ENCODE data around the gene CDH4.

CDH4 gene

DNA sequence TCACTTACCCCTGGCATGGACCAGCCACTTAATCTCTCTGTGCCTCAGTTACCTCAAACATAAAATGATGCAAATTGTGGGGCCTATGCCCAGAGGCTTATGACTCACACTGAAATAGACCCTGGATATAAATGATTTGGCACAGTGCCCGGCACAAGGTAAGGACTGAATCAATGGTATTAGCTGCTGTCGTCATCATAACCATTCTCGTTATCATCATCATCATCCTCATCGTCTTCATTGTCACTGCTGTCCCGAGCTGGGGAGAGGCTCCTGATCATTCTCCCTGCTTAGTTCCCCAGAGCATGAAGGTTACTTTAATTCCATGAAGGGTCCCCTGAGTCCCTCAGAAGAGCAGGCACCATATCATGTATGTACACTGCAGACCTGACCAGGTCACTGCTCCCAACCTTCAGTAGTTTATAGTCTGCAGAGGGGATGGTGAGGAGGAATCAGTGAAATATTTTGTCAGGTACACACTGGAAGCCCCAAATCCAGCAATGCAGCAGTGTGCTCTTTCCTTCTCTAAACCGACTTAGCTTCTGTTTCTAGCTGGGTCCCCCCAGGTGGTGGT lies 664.3 kb downstream of the CDH4 start:
- DNase-seq: no peak

GRCh38 chr20:61917474-61918145 lies 665.5 kb downstream of the CDH4 start:
- no peak for DNase-seq

GRCh38 chr20:61918548-61918947 lies 666.5 kb downstream of the CDH4 start:
- DNase-seq: no peak

- DNase-seq: no peak
Measured at GRCh38 chr20:61919239-61919638, 667.2 kb downstream of the CDH4 start.

GRCh38 chr20:61919675-61920365 lies 667.8 kb downstream of the CDH4 start:
- DNase-seq: no peak

GRCh38 chr20:61922411-61922810 lies 670.4 kb downstream of the CDH4 start:
- no peak for DNase-seq

- no peak for DNase-seq
Measured at GRCh38 chr20:61922936-61923335, 670.9 kb downstream of the CDH4 start.

GRCh38 chr20:61923371-61924166 lies 671.5 kb downstream of the CDH4 start:
- DNase-seq: no peak

DNA sequence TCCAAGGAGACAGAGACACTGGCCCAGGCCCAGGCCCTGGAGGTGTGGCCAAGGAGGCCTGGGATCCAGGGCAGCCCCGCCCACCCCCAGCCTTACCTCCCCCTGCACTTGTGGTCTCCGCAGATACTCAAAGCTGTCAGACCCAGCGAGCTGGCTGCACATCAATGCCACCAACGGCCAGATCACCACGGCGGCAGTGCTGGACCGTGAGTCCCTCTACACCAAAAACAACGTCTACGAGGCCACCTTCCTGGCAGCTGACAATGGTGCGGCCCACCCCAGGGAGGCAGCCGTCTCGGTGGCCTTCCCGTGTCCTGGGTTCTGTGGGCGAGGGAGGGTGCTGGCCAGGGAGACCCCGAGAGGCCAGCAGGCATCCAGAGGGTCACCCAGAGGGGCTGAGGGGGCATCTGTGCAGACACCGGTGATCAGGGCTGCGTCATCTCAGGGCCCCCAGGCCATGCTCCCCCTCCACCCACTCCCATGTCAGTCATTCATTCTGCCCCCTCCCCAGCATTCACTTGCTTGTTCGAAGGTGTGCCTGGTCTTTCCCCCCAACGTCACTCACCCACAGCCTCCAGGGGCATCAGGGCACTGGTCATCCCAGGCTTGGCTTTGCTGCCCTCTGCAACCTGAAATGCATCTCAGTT lies 672.3 kb downstream of the CDH4 start:
- DNase-seq: no peak

- DNase-seq: no peak
Measured at GRCh38 chr20:61924858-61925554, 672.9 kb downstream of the CDH4 start.

GRCh38 chr20:61925555-61926252 lies 673.6 kb downstream of the CDH4 start:
- no peak for DNase-seq

DNA sequence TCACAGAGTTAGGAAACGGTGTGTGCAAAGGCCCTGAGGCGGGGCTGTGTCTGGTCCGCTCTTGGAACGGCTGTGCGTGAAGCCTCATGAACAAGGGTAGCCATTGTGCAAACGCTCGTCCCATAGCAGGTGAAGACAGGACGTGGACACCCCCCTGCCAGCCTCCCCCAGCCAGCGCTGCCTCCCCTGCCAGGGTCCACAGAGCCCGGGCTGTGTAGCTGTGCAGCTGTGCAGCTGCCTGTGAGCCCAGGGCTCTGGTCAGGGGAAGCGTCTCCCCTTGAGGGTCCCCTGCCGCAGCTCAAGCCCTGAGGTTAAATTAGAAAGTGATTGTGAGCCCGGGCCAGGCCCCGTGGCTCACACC lies 674.2 kb downstream of the CDH4 start:
- DNase-seq: no peak

- no peak for DNase-seq
Measured at GRCh38 chr20:61926796-61927192, 674.7 kb downstream of the CDH4 start.

DNA sequence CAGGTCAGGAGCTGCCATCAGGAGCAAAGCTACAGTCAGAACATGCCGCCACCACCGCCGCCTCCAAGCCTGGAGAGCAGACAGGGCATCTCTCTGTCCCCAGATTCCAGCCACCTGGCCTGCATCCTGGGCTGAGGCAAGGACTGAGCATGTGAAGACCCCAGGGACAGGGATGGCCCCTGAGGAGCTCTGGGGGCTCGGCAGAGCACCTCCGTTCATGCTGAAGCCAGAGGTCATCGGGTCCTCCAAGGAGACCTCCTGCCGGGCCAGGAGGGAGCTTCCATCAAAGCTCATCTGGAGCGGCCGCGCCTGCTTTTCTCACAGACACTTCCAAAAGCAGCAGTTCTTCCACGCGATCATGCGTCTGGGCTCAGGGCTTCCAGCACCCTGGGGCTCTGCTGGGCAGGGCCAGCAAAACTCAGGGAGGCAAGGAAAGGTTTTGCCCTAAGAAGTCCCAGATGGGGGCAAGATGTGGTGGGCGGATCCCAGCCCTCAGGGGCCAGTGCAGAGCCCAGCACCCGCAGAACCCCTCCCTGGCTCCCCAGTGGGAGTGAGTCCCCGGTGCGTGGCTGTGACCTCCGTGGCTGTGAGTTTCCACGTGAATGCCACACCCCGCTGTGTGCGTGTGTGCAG lies 675.2 kb downstream of the CDH4 start:
- no peak for DNase-seq

DNA sequence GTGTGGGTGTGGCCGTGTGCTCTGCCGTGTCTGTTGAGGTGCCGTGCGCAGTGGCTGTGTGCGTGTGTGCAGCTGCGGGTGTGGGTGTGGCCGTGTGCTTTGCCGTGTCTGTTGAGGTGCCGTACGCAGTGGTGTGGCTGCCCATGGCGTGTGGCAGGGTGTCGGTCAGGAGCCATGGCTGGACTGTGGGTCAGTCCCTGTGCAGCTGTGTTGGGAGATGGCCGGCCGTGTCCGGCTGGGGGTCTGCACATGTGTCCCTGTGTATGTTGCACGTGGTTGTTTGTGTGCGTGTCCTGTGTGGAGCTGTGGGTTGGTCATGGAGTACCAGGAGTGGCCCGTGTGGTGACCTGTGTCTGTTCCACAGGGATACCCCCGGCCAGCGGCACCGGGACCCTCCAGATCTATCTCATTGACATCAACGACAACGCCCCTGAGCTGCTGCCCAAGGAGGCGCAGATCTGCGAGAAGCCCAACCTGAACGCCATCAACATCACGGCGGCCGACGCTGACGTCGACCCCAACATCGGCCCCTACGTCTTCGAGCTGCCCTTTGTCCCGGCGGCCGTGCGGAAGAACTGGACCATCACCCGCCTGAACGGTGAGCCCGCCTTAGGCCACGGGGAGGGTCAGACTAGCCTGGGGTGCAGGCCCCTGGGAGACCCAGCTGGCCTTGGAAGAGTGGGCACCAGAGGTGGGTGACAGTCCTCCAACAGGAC lies 675.9 kb downstream of the CDH4 start:
- DNase-seq: no peak

- DNase-seq: no peak
Measured at GRCh38 chr20:61929561-61929960, 677.5 kb downstream of the CDH4 start.

- no peak for DNase-seq
Measured at GRCh38 chr20:61929971-61930666, 678.1 kb downstream of the CDH4 start.

DNA sequence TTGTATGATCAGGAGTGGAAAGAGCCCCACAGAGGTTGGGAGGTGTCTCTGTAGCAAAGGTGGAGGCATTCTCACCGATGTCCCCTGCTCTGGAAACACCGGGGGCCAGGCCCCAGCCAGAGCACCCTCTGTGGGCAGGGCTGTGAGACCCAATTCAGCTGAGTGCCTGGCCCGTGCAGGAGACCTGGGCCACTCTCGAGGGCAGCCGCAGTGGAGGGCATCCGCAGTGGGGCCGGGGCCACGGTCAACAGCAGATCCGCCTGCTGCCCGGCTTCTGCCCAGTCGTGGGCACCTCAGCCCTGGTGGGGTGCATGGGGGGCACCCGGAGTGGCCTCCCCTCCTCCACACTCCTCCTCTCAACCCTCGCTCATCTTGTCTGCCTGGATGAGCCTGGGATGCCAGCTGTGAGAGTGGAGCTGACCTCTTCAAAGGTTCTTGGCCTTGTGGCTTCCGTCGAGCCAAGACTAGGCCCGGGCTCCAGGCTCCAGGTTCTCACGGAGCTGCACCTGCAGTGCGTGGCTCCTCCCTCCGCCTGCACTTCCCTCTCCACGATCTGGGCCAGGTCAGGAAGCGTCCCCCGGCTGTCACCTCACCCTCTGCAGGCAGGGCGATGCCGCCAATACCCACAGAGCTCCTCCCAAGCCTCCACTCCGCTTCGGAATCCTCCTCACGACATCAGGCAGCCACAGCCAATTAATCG lies 678.9 kb downstream of the CDH4 start:
- DNase-seq: no peak

DNA sequence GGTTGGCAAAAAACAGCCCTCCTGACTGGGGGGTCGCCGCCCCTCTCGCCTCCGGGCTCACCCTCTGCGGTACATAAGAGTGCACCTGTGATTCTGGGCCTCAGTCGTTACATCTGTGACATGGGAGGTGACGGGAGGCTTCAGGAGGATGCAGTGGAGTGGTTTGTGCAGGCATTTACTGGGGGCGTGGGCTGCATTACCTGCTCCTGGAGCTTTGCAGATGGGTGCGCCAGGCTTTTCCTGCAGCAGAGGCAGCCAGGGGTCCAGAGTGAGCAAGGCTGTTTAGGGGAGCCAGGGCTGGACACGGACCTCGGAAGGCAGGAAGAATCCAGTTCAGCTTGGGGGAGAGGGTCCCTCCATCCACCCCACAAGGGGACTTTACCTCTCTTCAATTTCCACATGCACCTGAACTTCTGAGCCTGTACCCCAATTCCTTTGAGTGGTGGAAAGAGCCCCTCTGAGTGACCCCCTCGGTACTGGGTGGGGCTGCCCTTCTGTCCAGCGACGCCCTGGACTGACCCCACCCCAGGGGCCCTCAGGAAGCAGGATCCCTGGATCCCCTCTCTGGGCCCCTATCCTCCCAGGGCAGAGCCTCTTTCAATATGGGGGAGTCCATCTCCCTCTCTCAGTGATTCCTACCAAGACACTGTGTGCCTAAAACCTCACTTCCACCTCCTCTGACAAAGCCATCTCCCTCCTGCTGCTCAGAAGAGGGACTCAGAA lies 679.6 kb downstream of the CDH4 start:
- DNase-seq: no peak

Measured in stimulated activated CD4-positive, alpha-beta T cell treated with anti-CD3 and anti-CD28 coated beads, Interleukin-4, amount 100 ng/mL, for 24 hours (primary cell).